HG02642 (cell line): ENCODE results near the gene CELSR3.

ENCODE experiments used
- ATAC-seq: cut with Tn5 transposase; IDR thresholded peaks from one replicate; pipeline ENCODE4 v1.9.1; 2021; ENCODE audit warnings: mild to moderate bottlenecking; ENCODE audit not compliant: unreplicated experiment, poor library complexity

CELSR3 gene

GRCh38 chr3:48591436-48591835, 71.2 kb downstream of the CELSR3 start:
- ATAC-seq: no peak

- ATAC-seq: no peak
Measured at GRCh38 chr3:48588230-48588629, 74.5 kb downstream of the CELSR3 start.

DNA sequence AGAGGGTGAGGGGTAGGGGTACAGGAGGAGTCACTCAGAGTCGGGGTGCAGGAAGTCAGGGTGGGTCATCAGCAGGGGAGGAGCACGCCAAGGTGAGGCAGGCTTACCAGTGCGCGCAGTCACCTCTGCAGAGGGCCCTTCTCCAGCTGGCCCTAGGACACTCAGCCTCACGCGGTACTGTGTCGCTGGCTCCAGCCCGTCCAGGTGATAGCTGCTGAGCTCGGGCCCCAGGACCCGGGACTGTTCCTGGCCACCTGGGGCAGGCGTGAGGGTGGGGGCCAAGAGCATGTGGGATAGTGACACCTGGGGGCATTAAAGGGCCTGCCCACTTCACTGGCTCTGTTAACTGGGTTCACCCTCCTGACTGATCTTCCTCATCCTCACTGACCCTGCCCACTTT, 75.0 kb downstream of the CELSR3 start:
- ATAC-seq: no peak
